Measurements from ENCODE around the gene BCORL1. TPM values are rescaled to one million over a fixed set of nuclear protein-coding genes. Genes with fewer than 3 reads are reported as not detected.

Gene BCORL1
- total RNA-seq, 1 donor from 2014 or later, result 6.1 TPM

DNA sequence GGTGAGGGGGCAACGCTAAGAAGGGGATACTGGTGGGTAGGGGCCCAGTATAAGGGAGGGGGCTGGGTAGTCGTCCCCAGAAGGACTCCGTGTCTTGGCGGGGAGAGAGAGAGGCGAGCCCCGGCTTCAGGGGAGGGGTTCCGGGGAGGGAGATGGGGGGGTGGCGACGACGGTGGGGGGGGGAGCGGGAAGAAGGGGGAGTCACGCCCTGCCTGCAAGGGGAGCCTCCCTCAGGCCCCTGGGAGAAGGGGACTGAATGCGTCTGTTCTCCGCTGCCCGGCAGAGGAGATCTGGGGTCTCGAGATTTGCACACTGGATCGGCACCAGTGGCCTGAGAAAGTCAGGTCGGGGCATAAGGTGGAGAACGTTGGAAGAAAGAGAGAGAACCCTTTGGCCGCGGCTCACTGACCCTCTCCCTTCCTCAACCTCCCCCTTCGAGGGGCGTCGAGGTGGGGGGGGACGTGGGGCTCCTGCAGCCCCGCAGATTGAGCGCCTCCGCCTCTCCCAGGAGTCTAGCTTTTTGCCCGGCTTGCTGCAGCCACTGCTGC lies 609 bp upstream of the BCORL1 start:
- DNase-seq (ENCODE audit: extremely low spot score in 2 of 2), result no peak
- no peak for TF ChIP-seq POLR2AphosphoS5 (IDR thresholded peaks at IDR 0.05; ENCODE audit: insufficient read depth in 1 of 2, low read depth in 1 of 2)
- peak in 1 of 2 donors; percentile 24 for TF ChIP-seq POLR2A (IDR thresholded peaks at IDR 0.05)
- H3K9me3 ChIP-seq, result no peaks in the 10 kb centered on the region
- peaks cover 7% of the 10 kb centered on the region for H3K4me1 ChIP-seq
- H3K36me3 ChIP-seq, result no peaks in the 10 kb centered on the region
- H3K27me3 ChIP-seq, result no peaks in the 10 kb centered on the region
- peak overlapping the region in 1 of 2 donors; percentile 67 for H3K4me3 ChIP-seq
- intact Hi-C loops (cut with DNase I), result loop anchor here (2.0 kb wide), 1 partner anchor 49 kb away; no protein-coding TSS in a partner anchor
- H3K27ac ChIP-seq, result peak overlapping the region; percentile 75

DNA sequence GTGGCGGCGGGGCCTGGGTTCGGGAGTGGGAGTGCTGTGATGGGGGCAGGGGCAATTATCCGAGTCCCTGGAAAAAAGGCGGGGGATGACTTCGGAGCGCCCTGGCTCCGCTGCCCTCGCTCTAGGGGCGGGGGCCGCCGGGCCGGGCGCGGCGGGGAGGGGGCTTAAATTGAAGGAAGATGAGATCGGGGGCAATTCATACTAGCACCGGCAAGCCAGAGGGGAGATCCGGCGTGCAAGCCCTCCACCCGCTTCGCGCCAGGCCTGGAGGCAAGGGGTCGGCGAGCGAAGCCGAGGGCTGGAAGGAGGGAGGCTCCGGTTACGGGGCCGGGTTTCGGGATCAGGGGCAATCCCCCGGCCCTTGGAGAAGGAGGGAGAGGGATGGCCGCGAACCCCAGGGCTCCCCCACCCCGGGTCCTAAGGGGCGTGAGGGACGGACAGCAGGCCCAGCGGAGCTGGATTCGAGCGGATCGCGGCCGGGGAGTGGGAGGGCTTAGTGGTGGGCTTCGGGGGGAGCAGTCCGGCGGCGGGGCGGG lies 1.2 kb downstream of the BCORL1 start:
- DNase-seq (ENCODE audit: extremely low spot score in 2 of 2), result no peak
- no peaks in the 10 kb centered on the region for H3K27me3 ChIP-seq
- H3K4me3 ChIP-seq, result no peak overlapping the region
- H3K9me3 ChIP-seq, result no peaks in the 10 kb centered on the region
- intact Hi-C loops (cut with DNase I), result no loop called here
- no peak overlapping the region for H3K27ac ChIP-seq
- H3K4me1 ChIP-seq, result peaks cover 7% of the 10 kb centered on the region
- TF ChIP-seq POLR2A (IDR thresholded peaks at IDR 0.05) (no peak), POLR2AphosphoS5 (IDR thresholded peaks at IDR 0.05; ENCODE audit: insufficient read depth in 1 of 2, low read depth in 1 of 2) (no peak)
- TF ChIP-seq, protein P1, sequence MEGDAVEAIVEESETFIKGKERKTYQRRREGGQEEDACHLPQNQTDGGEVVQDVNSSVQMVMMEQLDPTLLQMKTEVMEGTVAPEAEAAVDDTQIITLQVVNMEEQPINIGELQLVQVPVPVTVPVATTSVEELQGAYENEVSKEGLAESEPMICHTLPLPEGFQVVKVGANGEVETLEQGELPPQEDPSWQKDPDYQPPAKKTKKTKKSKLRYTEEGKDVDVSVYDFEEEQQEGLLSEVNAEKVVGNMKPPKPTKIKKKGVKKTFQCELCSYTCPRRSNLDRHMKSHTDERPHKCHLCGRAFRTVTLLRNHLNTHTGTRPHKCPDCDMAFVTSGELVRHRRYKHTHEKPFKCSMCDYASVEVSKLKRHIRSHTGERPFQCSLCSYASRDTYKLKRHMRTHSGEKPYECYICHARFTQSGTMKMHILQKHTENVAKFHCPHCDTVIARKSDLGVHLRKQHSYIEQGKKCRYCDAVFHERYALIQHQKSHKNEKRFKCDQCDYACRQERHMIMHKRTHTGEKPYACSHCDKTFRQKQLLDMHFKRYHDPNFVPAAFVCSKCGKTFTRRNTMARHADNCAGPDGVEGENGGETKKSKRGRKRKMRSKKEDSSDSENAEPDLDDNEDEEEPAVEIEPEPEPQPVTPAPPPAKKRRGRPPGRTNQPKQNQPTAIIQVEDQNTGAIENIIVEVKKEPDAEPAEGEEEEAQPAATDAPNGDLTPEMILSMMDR (IDR thresholded peaks at IDR 0.05), result no peak
- no peaks in the 10 kb centered on the region for H3K36me3 ChIP-seq

DNA sequence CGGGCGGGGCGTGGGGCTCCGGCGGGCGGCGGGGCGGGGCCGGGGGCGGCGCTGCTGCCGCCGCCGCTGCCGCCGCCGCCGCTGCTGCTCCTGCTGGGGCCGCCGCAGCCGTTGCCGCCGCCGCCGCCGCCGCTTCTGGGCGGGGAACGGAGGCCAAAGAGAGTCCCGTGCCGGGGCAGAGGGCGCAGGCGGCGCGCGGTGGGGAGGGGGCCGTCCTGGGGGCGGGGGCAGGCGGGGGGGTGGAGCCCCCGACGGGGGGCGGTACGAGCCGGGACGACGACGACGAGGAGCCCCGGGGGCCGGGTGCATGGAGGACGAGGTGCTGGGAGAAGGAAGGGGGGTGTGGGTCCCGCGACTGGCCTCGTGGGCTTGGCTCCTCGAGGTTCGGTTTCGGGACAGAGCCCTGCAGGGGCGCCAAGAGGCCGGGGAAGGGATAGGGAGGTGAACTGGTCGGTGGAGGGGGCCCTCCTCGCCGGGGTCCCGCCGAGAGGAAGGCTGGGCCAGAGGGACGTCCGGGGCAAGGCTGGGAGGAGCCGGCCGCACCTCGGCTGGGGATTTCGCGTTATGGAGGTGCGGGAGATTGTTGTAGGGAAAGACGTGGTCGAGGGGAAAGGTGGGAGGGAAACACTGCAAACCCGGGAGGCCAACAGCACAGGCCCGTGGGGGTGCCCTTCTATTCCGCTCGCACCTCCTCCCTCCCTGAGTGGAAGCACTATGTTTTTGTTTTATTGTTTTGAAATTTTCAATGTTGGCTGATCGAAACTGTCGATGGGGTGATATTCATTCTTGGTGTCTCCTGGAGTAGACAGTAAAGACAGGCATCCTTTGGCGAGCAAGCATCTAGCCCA lies 1.9 kb downstream of the BCORL1 start:
- no peak overlapping the region for H3K4me3 ChIP-seq
- intact Hi-C loops (cut with DNase I), result no loop called here

DNA sequence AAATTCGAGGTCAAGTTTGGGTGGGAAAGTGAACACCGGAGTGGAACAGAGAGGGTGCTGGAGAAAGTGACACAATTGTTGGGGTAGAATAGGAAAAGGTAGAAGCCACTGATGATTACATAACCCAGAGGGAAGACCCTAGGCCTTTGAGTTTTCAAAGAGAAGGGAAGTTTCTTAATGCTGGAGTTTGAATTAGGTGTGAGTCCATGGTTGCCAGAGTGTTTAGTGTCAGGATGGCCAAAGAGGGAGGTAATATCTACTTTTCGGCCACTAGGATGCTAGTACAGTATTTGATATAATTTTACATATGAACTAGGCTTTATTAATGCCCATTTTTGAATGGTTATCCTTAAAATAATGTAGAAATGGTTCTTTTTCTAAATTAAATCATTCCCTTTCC lies 5.4 kb downstream of the BCORL1 start:
- no peaks in the 10 kb centered on the region for H3K36me3 ChIP-seq
- TF ChIP-seq, protein P1 (IDR thresholded peaks at IDR 0.05), result no peak
- TF ChIP-seq POLR2AphosphoS5 (IDR thresholded peaks at IDR 0.05; ENCODE audit: insufficient read depth in 1 of 2, low read depth in 1 of 2) (no peak), POLR2A (IDR thresholded peaks at IDR 0.05) (no peak)
- no peak for DNase-seq (ENCODE audit: extremely low spot score in 2 of 2)
- intact Hi-C loops (cut with DNase I), result no loop called here
- no peaks in the 10 kb centered on the region for H3K9me3 ChIP-seq
- H3K27ac ChIP-seq, result no peak overlapping the region
- H3K4me1 ChIP-seq, result peaks cover 7% of the 10 kb centered on the region
- no peak overlapping the region for H3K4me3 ChIP-seq
- H3K27me3 ChIP-seq, result no peaks in the 10 kb centered on the region

More for the DNA sequence above, 1.9 kb downstream of the BCORL1 start:
- TF ChIP-seq POLR2A (IDR thresholded peaks at IDR 0.05), result no peak
- no peaks in the 10 kb centered on the region for H3K9me3 ChIP-seq
- no peak for DNase-seq (ENCODE audit: extremely low spot score in 2 of 2)
- no peaks in the 10 kb centered on the region for H3K36me3 ChIP-seq
- H3K27ac ChIP-seq, result peak overlapping the region; percentile 43
- no peaks in the 10 kb centered on the region for H3K27me3 ChIP-seq
- H3K4me1 ChIP-seq, result peaks cover 7% of the 10 kb centered on the region

DNA sequence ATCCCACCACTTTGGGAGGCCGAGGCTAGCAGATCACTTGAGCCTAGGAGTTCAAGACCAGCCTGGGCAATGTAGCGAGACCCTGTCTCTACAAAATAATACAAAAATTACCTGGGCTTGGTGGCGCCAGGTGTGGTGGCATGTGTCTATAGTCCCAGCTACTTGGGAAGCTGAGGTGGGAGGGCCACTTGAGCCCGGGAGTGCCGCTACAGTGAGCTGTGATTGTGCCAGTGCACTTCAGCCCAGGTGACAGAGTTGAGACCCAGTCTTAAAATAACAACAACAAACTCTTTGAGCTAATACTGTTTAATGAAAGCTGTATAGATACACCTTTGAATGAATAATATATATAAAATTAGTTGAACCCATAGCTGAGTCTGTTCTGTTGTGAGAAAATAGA lies 9.7 kb downstream of the BCORL1 start:
- Histone ChIP-seq H3K36me3 (no peaks in the 10 kb centered on the region), H3K4me3 (no peak overlapping the region), H3K4me1 (peaks cover 11% of the 10 kb centered on the region), H3K27me3 (no peaks in the 10 kb centered on the region), H3K27ac (no peak overlapping the region), H3K9me3 (no peaks in the 10 kb centered on the region)
- TF ChIP-seq POLR2A (IDR thresholded peaks at IDR 0.05) (no peak), POLR2AphosphoS5 (IDR thresholded peaks at IDR 0.05; ENCODE audit: insufficient read depth in 1 of 2, low read depth in 1 of 2) (no peak)
- TF ChIP-seq, protein P1 (IDR thresholded peaks at IDR 0.05), result no peak
- intact Hi-C loops (cut with DNase I), result no loop called here
- DNase-seq (ENCODE audit: extremely low spot score in 2 of 2), result no peak

All from vagina (tissue), 2 donors.